Measurements from ENCODE around the gene MARK3.
"Not testable (repeated sequence)": the region's sequence is repeated elsewhere in the genome, so short reads cannot be mapped to it uniquely, and the experiment has no call there.

The MARK3 gene

GRCh38 chr14:103521951-103522563 lies 136.8 kb downstream of the MARK3 start:
- Histone ChIP-seq H3K4me1 (ENCODE audit: control insufficient read depth, insufficient read depth, low read length, unreplicated experiment) (peaks cover 35% of the 10 kb centered on the region), H3K4me3 (ENCODE audit: low read depth, low read length) (peak overlapping the region; percentile 84), H3K27ac (ENCODE audit: low read depth, low read length) (no peak overlapping the region), H3K79me2 (ENCODE audit: control insufficient read depth, insufficient read depth, low read length, unreplicated experiment) (no peaks in the 10 kb centered on the region), H3K36me3 (ENCODE audit: insufficient read depth, low read length) (no peaks in the 10 kb centered on the region), H3K27me3 (ENCODE audit: insufficient read depth, low read length) (peaks cover 23% of the 10 kb centered on the region), H2AFZ (ENCODE audit: low read length, unreplicated experiment) (no peak overlapping the region)

GRCh38 chr14:103522649-103523574 lies 137.7 kb downstream of the MARK3 start, which contains the start of gene CKB:
Gene CKB, minus strand, starts transcription at chr14:103522830. Its CDS starts 337 bp downstream, at chr14:103522493.
- H3K27ac ChIP-seq (ENCODE audit: low read depth, low read length) = no peak within 1 kb of the TSS
- no peaks in the 10 kb centered on the region for H3K36me3 ChIP-seq (ENCODE audit: insufficient read depth, low read length)
- no peak within 1 kb of the TSS for H2AFZ ChIP-seq (ENCODE audit: low read length, unreplicated experiment)
- peak within 1 kb of the TSS; percentile 84 for H3K4me3 ChIP-seq (ENCODE audit: low read depth, low read length)
- H3K27me3 ChIP-seq (ENCODE audit: insufficient read depth, low read length) = peaks cover 23% of the 10 kb centered on the region
- no peaks in the 10 kb centered on the region for H3K79me2 ChIP-seq (ENCODE audit: control insufficient read depth, insufficient read depth, low read length, unreplicated experiment)
- peaks cover 42% of the 10 kb centered on the region for H3K4me1 ChIP-seq (ENCODE audit: control insufficient read depth, insufficient read depth, low read length, unreplicated experiment)

- no peak overlapping the region for H2AFZ ChIP-seq (ENCODE audit: low read length, unreplicated experiment)
- no peaks in the 10 kb centered on the region for H3K36me3 ChIP-seq (ENCODE audit: insufficient read depth, low read length)
- H3K27ac ChIP-seq (ENCODE audit: low read depth, low read length) = no peak overlapping the region
- H3K27me3 ChIP-seq (ENCODE audit: insufficient read depth, low read length) = peaks cover 23% of the 10 kb centered on the region
- peaks cover 1% of the 10 kb centered on the region for H3K79me2 ChIP-seq (ENCODE audit: control insufficient read depth, insufficient read depth, low read length, unreplicated experiment)
- H3K4me1 ChIP-seq (ENCODE audit: control insufficient read depth, insufficient read depth, low read length, unreplicated experiment) = peaks cover 48% of the 10 kb centered on the region
- 0 out of 2 replicates have a peak overlapping the region, but pooled peaks have one; percentile 84 for H3K4me3 ChIP-seq (ENCODE audit: low read depth, low read length)
These were observed 138.3 kb downstream of the MARK3 start for GRCh38 chr14:103523575-103523954.

GRCh38 chr14:103524002-103524935 lies 139.1 kb downstream of the MARK3 start:
- H3K36me3 ChIP-seq (ENCODE audit: insufficient read depth, low read length) = no peaks in the 10 kb centered on the region
- H3K27me3 ChIP-seq (ENCODE audit: insufficient read depth, low read length) = peaks cover 23% of the 10 kb centered on the region
- no peak overlapping the region for H3K27ac ChIP-seq (ENCODE audit: low read depth, low read length)
- H3K79me2 ChIP-seq (ENCODE audit: control insufficient read depth, insufficient read depth, low read length, unreplicated experiment) = peaks cover 4% of the 10 kb centered on the region
- H3K4me1 ChIP-seq (ENCODE audit: control insufficient read depth, insufficient read depth, low read length, unreplicated experiment) = peaks cover 41% of the 10 kb centered on the region
- no peak overlapping the region for H3K4me3 ChIP-seq (ENCODE audit: low read depth, low read length)
- no peak overlapping the region for H2AFZ ChIP-seq (ENCODE audit: low read length, unreplicated experiment)

GRCh38 chr14:103525430-103526246 lies 140.4 kb downstream of the MARK3 start:
- peaks cover 18% of the 10 kb centered on the region for H3K79me2 ChIP-seq (ENCODE audit: control insufficient read depth, insufficient read depth, low read length, unreplicated experiment)
- not testable (repeated sequence) for H3K36me3 ChIP-seq (ENCODE audit: insufficient read depth, low read length); H3K4me3 ChIP-seq (ENCODE audit: low read depth, low read length); H2AFZ ChIP-seq (ENCODE audit: low read length, unreplicated experiment); H3K27ac ChIP-seq (ENCODE audit: low read depth, low read length)
- peaks cover 23% of the 10 kb centered on the region for H3K27me3 ChIP-seq (ENCODE audit: insufficient read depth, low read length)
- H3K4me1 ChIP-seq (ENCODE audit: control insufficient read depth, insufficient read depth, low read length, unreplicated experiment) = peaks cover 37% of the 10 kb centered on the region

GRCh38 chr14:103526247-103526913 lies 141.2 kb downstream of the MARK3 start:
- H2AFZ ChIP-seq (ENCODE audit: low read length, unreplicated experiment) = no peak overlapping the region
- peaks cover 23% of the 10 kb centered on the region for H3K27me3 ChIP-seq (ENCODE audit: insufficient read depth, low read length)
- peaks cover 38% of the 10 kb centered on the region for H3K4me1 ChIP-seq (ENCODE audit: control insufficient read depth, insufficient read depth, low read length, unreplicated experiment)
- peaks cover 3% of the 10 kb centered on the region; the same call in 1 of the 2 replicates for H3K36me3 ChIP-seq (ENCODE audit: insufficient read depth, low read length)
- H3K79me2 ChIP-seq (ENCODE audit: control insufficient read depth, insufficient read depth, low read length, unreplicated experiment) = peaks cover 25% of the 10 kb centered on the region
- H3K4me3 ChIP-seq (ENCODE audit: low read depth, low read length) = no peak overlapping the region
- H3K27ac ChIP-seq (ENCODE audit: low read depth, low read length) = peak overlapping the region; percentile 73; the same call in 1 of the 2 replicates

GRCh38 chr14:103526914-103527248 lies 141.7 kb downstream of the MARK3 start:
- 0 out of 2 replicates have a peak overlapping the region, but pooled peaks have one; percentile 34 for H3K4me3 ChIP-seq (ENCODE audit: low read depth, low read length)
- H3K79me2 ChIP-seq (ENCODE audit: control insufficient read depth, insufficient read depth, low read length, unreplicated experiment) = peaks cover 27% of the 10 kb centered on the region
- H3K27ac ChIP-seq (ENCODE audit: low read depth, low read length) = peak overlapping the region; percentile 73
- no peak overlapping the region for H2AFZ ChIP-seq (ENCODE audit: low read length, unreplicated experiment)
- peaks cover 18% of the 10 kb centered on the region for H3K27me3 ChIP-seq (ENCODE audit: insufficient read depth, low read length)
- peaks cover 38% of the 10 kb centered on the region for H3K4me1 ChIP-seq (ENCODE audit: control insufficient read depth, insufficient read depth, low read length, unreplicated experiment)
- peaks cover 3% of the 10 kb centered on the region; the same call in 1 of the 2 replicates for H3K36me3 ChIP-seq (ENCODE audit: insufficient read depth, low read length)

- Histone ChIP-seq H3K27me3 (ENCODE audit: insufficient read depth, low read length) (peaks cover 13% of the 10 kb centered on the region), H2AFZ (ENCODE audit: low read length, unreplicated experiment) (no peak overlapping the region), H3K36me3 (ENCODE audit: insufficient read depth, low read length) (peaks cover 3% of the 10 kb centered on the region; the same call in 1 of the 2 replicates), H3K27ac (ENCODE audit: low read depth, low read length) (peak overlapping the region; percentile 73), H3K4me3 (ENCODE audit: low read depth, low read length) (peak overlapping the region; percentile 98), H3K79me2 (ENCODE audit: control insufficient read depth, insufficient read depth, low read length, unreplicated experiment) (peaks cover 27% of the 10 kb centered on the region), H3K4me1 (ENCODE audit: control insufficient read depth, insufficient read depth, low read length, unreplicated experiment) (peaks cover 38% of the 10 kb centered on the region)
These were observed 142.4 kb downstream of the MARK3 start for GRCh38 chr14:103527408-103528145.

GRCh38 chr14:103528146-103528586 lies 143.0 kb downstream of the MARK3 start:
- peaks cover 33% of the 10 kb centered on the region for H3K4me1 ChIP-seq (ENCODE audit: control insufficient read depth, insufficient read depth, low read length, unreplicated experiment)
- H3K4me3 ChIP-seq (ENCODE audit: low read depth, low read length) = peak overlapping the region; percentile 98
- H3K79me2 ChIP-seq (ENCODE audit: control insufficient read depth, insufficient read depth, low read length, unreplicated experiment) = peaks cover 27% of the 10 kb centered on the region
- no peak overlapping the region for H2AFZ ChIP-seq (ENCODE audit: low read length, unreplicated experiment)
- H3K27ac ChIP-seq (ENCODE audit: low read depth, low read length) = peak overlapping the region; percentile 73
- H3K36me3 ChIP-seq (ENCODE audit: insufficient read depth, low read length) = peaks cover 3% of the 10 kb centered on the region; the same call in 1 of the 2 replicates
- H3K27me3 ChIP-seq (ENCODE audit: insufficient read depth, low read length) = peaks cover 8% of the 10 kb centered on the region
